ENCODE results near the gene EIF3D.

EIF3D gene

DNA sequence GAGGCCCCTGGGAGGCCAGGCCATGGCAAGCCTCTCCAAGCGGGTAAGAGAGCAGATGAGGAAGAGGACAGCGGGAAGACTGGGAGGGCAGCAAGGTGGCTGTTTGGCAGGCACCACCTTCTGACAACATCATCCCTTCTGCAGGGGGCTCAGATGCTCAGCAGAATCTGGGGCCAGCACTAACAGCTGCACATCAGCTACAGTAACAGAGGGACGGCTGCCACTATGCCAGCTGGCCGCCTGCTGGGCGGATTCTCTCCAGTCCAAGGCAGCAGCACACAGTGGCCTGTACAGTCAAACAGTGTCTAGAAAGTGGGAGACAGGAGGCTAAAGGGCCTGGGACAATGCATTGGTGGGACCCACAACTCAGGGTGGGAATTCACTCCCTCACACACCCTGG lies 36.9 kb downstream of the EIF3D start:
- H3K4me3 ChIP-seq (ENCODE audit: low read length): no peak overlapping the region
- DNase-seq (ENCODE audit: low read depth): no peak
- TF ChIP-seq CTCF (IDR thresholded peaks at IDR 0.05; ENCODE audit: insufficient read depth, low read depth, low read length, missing control alignments): no peak

DNA sequence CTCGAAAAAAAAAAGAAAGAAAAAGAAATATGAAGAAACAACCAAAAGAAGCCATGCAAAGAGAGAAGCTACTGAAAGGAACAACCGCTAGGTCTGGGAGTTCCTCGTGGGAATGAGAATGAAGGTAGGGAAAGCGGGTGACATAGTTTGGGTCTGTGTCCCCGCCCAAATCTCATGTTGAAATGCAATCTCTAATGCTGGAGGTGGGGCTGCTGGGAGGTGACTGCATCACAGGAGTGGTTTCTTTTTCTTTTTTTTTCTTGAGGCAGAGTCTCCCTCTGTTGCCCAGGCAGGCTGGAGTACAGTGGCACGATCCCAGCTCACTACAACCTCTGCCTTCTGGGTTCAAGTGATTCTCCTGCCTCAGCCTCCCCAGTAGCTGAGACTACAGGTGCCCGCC lies 37.8 kb downstream of the EIF3D start:
- no peak overlapping the region for H3K4me3 ChIP-seq (ENCODE audit: low read length)
- no peak for TF ChIP-seq CTCF (IDR thresholded peaks at IDR 0.05; ENCODE audit: insufficient read depth, low read depth, low read length, missing control alignments)
- peak; percentile 44 for DNase-seq (ENCODE audit: low read depth)

GRCh38 chr22:36486619-36487384 lies 42.2 kb downstream of the EIF3D start:
- TF ChIP-seq CTCF (IDR thresholded peaks at IDR 0.05; ENCODE audit: insufficient read depth, low read depth, low read length, missing control alignments): peak; percentile 55
- no peak overlapping the region for H3K4me3 ChIP-seq (ENCODE audit: low read length)
- DNase-seq (ENCODE audit: low read depth): peak; percentile 63

DNA sequence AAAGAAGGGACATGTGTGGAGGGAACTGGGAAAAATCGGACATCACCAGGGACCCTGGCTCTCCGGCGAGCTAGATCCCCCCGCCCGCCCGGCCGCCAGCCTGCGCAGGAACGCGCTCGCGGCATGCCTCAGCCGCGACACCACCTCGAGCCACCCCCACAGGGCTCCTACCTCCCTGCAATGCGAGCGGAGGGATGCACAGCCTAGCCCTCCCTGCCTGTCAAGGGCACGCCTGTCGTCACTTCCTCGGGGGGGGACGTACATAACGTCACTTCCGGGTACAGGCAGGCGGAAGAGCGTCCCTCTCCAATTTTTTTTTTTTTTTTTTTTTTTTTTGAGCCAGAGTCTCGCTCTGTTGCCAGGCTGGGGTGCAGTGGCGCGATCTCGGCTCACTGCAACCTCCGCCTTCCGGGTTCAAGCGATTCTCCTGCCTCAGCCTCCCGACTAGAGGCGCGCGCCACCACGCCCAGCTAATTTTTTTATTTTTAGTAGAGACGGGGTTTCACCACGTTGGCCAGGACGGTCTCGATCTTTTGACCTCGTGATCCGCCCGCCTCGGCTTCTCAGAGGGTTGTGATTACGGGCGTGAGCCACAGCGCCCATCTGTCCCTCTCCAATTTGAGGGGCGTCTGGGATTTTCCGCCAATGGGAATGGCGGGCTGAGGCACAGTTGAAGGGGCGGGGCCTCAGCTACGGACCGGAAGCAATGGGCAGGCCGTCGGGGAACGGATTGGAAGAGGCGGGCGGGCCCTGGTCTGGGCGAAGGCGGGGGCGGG lies 47.4 kb downstream of the EIF3D start, which contains the start of gene TXN2:
Gene TXN2, minus strand, starts transcription at position 248 of the 776 bp plus-strand sequence. CDS start 803 bp downstream, outside the sequence.
- peak within 1 kb of the TSS; percentile 69 for H3K4me3 ChIP-seq (ENCODE audit: low read length)
- peak; percentile 96 for DNase-seq (ENCODE audit: low read depth)
- TF ChIP-seq CTCF (IDR thresholded peaks at IDR 0.05; ENCODE audit: insufficient read depth, low read depth, low read length, missing control alignments): no peak

DNA sequence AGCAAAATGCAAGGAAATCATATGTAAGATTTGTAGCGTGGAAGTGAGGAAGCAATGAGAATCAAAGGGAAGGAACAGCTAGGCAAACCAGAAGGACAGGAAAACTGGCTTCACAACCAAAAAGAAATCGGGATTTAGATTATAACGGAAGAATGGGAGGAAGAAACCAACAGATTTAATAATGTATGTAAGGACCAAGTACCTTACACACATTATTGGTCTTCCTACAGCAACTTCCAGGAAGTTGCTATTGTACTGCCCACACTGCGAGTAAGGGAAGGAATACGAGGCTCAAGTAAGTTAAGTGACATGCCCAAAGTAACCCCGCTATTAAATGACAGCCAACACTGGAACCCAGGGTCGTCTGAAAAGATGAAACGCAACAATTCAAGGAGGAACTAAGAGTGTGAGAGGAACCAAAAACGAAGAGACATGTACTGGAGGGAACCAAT lies 48.0 kb downstream of the EIF3D start:
- TF ChIP-seq CTCF (IDR thresholded peaks at IDR 0.05; ENCODE audit: insufficient read depth, low read depth, low read length, missing control alignments): no peak
- no peak for DNase-seq (ENCODE audit: low read depth)
- peak overlapping the region; percentile 69 for H3K4me3 ChIP-seq (ENCODE audit: low read length)

DNA sequence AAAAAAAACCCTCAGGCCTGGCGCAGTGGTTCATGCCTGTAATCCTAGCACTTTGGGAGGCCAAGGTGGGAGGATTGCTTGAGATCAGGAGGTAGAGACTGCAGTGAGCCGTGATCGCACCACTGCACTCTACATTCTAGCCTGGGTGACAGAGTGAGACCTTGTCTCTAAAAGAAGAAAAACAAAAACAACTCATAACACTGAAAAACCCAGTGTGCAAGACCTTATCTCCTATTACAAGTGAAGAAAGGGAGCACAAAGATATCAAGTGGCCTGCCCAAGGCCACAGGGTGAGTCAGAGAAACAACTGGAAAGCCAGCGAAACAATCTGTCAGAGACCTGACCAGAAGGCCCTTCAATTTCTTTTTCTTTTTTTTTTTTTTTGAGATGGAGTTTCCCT lies 50.0 kb downstream of the EIF3D start:
- no peak for TF ChIP-seq CTCF (IDR thresholded peaks at IDR 0.05; ENCODE audit: insufficient read depth, low read depth, low read length, missing control alignments)
- DNase-seq (ENCODE audit: low read depth): no peak
- no peak overlapping the region for H3K4me3 ChIP-seq (ENCODE audit: low read length)
